Hematopoietic multipotent progenitor cell (in vitro differentiated cells): ENCODE measurements around the gene UBQLN3. TPM values are rescaled to one million over a fixed set of nuclear protein-coding genes. Genes with fewer than 3 reads are reported as not detected.

Experiments used
- DNase-seq, 3 donors: peaks; one replicate each; pipeline ENCODE4 v3.0.0-alpha.2; 2011 to 2015; ENCODE audit warnings: low read depth in 2 of 3, low spot score in 2 of 3
- total RNA-seq: library from RNA; depleted of rRNA; stranded (reverse); fragments of >200 nt; gene quantifications from one replicate; pipeline ENCODE4 v1.2.3, GENCODE V29; 2012

Gene UBQLN3
- total RNA-seq, 1 donor = 0.81 TPM

DNA sequence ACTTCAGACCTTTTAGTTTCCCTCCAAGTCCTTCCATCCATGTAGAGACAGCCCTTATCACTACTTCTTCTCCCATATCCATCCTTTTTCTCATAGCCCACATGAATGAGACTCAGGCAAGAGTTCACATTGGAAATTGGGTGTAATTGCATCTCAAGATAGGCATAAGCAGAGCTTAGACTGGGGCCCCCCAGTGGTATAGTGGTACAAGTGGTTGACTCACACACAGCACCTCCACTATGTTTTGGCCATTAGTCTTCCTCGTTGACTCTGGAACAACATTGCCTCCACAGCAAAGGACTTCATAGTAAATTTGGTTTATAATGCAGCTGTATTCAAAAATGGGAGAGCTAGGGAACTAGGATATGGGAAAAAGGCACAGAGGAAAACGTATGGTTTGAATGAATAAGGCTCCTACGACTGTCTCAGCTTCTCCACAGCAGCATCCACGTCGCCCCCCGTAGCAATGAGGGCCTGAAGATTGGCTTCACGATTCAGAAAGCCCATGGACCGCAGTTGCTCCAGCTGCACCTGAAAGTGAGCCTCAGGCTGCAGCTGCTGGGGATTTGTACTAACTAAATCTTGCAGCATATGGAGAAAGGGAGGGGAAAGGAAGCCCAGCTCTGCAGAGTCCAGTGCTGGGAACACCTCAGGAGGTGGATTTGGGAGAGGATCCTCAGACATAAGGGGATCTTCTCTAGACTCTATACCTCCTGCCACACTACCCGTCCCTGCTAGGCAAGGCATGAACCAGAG is 2.4 kb downstream of the UBQLN3 start:
- no peak for DNase-seq

DNA sequence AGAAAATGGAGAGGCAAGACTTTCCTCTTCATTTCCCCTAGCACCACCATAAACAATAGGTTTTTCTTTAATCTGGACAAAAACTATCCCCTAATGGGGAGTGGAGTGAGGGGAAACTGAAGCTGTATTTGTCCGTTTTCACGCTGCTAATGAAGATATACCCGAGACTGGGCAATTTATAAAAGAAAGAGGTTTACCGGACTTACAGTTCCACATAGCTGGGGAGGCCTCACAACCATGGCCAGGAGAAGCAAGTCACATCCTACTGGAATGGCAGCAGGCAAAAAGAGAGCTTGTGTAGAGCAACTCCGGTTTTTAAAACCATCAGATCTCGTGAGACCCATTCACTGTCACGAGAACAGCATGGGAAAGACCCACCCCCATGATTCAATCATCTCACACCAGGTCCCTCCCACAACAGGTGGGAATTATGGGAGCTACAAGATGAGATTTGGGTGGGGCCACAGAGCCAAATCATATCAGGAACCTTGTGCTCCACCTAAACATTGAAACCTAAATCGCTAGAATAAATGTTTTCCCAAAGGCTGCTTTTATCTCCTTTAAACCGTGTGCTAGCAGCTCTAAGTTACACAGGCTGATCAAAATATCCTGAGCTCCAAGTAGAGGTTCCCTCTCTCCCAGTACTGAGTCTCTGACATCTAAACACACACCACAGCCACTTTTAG is 4.3 kb downstream of the UBQLN3 start:
- DNase-seq = no peak

DNA sequence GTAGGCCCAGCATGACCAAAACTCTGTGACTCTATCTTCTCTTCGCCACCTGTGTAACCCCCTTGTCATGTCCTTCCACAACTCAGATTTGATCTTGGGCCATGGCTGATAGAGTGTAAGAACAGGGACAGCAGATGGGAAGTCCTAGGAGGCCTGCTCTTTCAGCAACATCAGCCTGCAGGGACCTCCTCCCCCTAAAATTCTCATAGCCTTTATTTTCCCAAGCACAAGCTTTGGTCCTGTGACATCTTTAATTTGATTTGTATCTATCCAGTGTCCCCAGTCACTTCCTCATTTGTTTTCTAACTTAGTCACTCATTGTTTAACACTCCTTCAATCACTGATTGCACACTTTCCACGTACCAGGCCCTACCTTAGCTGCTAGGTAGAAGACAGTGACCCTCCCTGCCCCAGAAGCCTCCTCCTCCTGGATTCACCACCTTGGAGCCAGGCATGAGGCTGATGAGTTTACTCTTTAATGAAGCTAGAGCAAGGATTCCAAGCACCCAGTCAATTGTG is 5.3 kb downstream of the UBQLN3 start:
- DNase-seq = no peak

DNA sequence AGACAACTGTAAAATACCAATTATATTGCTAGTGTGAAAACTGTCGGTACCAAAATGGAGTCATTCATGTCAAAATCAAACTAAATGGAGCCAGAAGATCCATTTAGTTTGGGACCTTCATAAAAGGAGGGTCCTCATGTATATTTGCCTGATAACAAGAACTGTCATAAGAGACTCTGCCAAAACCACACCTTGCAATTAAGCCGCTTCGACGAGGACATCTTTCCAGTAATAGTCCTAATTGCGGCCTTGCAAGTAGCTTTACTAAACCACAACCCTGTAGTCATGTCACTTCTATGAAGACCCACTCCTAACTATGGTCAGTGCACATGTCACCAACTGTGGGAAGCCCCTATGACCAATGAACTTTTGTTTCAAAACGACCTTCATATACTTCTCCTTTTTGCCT is 9.4 kb downstream of the UBQLN3 start:
- no peak for DNase-seq

DNA sequence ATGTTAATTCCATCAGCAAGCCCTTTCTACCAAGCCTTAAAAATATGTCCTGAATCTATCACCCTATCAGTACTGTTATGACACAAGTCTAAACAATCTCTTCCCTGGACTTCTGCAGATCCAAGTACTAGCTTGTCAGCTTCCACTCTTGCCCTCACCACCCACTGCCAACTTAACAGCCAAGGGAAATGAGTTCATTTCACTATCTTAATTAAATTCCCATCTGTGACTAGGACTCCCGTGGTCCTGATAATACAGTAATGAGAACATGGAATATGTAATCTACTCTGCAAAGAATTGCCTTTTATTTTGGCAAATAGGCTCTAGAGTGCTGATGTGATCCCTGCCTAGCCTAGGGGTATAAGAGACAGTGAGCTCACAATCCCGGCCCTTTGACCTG is 10.1 kb downstream of the UBQLN3 start:
- no peak for DNase-seq

DNA sequence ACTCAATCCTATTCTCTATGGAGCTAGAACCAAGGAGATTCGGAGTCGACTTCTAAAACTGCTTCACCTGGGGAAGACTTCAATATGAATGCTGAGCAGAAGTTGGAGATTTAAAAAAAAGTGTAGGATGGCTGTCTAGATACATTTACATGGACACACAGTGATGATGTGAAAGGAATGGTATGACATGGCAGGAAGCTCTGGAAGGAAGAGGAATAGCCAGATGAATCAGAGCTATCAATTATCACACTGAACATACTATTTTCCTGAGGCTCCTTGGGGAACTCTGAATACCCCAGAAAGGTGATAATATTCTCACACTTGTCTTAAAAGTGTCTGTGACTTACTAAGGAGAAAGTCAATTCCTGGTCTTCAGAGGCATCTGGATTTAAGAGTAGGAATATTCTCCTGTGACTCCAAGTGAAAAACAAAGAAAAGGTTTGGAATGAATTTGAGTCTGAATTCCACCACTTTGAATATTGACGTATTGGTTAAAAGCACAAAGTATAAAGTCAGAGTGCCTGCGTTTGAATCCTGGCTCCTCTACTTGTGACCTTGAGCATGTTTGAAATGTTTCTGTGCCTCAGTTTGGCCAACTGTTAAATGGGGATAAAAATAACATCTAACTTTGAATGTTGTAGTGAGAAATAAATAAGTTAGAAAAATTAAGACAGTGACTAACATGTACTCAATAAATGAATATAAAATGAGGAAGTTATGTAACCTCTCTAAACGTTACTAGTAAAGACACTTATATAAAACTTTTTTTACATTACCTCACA is 20.0 kb downstream of the UBQLN3 start:
- DNase-seq = no peak

DNA sequence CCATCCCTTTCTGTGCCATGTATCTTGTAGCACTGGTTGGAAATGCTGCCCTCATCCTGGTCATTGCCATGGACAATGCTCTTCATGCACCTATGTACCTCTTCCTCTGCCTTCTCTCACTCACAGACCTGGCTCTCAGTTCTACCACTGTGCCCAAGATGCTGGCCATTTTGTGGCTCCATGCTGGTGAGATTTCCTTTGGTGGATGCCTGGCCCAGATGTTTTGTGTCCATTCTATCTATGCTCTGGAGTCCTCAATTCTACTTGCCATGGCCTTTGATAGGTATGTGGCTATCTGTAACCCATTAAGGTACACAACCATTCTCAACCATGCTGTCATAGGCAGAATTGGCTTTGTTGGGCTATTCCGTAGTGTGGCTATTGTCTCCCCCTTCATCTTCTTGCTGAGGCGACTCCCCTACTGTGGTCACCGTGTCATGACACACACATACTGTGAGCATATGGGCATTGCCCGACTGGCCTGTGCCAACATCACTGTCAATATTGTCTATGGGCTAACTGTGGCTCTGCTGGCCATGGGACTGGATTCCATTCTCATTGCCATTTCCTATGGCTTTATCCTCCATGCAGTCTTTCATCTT is 20.9 kb downstream of the UBQLN3 start:
- DNase-seq = no peak

DNA sequence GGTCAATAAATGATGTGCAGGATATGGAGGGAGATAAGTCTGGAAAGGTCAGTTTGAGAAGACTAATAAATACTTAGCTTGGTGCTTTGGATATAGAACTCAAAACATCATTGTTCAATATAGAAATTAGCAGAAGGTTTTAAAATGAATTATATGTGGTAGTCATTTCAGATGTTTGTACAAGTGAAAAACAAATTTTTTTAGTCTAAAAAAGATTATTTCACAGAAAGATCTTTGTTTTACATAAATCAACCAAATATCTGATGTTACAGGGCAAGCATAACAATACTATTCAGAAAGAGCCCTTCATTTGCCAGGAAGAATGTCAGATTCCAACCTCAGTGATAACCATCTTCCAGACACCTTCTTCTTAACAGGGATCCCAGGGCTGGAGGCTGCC is 21.4 kb downstream of the UBQLN3 start, which contains the start of gene OR52D1:
TSS of gene OR52D1 (plus strand) at position 301 of the 400 bp plus-strand sequence. CDS start at position 323, 22 bp downstream.
- no peak for DNase-seq

DNA sequence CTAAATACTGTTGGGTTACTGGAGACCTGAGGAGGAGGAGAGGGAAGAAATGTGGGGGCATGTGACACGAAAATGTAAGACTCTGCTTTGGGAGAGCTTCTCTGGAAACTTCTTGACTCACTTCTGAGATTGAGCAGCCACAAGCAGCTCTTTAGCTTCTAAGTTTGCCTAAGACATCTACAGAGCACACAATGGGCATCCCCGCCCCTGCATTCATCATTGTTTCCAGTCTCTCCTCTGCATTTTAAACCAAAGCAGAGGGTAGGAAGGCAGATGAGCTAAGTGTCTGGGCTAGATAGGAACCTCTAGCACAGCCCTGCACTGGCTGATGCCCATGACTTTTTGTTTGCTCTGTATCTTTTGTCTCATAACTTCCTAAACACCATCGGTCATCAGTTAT is 23.3 kb downstream of the UBQLN3 start:
- DNase-seq = no peak

DNA sequence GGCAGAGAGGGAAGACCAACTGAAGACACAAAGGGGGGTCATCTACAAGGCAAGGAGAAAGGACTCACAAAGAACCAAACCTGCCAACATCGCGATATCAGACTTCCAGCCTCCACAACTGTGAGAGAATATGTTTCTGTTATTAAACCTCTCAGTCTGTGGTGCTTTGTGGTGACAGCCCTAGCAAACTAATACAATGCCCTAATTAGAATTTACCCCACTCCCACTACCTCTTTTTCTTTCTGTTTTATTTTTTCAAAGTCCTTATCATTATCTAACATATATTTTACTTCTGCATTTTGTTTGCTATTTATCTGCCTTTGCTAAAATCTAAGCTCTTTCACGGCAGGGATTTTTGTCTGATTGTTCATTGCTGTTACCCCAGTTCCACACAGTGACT is 23.8 kb downstream of the UBQLN3 start:
- peak in 2 of 3 donors; percentile 22 to 74 for DNase-seq

DNA sequence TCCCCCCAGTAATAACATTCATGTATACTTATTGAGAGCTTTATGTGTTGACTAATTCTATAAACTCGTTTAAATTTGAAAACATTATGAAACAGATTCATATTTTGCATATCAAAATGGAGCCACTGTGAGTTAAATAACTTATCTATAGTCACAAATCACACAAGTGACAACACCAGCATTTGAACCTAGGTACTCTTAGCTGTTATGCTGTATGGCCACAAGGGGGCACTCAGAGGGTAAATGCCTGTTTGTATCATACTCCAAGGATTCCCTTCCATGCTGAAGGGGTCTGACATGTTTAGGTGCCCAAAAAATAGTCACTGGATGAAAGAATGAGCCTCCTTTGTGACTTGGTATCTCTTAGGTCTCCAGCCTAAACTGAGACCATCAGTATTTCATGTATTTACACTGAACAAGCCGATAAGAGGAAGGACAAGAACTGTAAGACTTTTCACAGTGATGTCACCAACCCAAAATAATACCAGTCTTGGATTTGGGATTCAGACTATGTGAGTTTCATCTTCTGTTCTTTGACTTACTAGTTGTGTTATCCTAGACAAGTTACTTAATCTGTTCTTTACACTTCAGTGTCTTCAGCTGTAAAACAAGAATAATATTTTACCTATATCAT is 33.5 kb downstream of the UBQLN3 start:
- DNase-seq = peak; percentile 5 to 72 (median 40)

DNA sequence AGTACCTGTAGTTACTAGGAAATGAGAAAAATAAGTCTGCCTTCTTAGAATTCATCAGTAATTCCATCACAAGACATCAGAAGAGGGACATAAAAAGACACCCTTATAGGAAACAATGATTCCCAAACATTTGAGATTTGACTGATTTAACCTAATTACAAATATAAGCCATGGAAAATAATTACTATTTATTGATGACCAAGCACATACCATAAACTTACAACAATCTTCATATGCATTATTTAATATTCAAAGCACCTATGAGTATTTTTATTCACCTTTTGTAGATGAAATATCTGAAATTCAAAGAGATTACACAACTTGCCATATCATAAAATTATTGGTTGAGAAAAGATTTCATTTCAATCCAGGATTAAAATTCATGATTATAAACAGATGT is 35.8 kb downstream of the UBQLN3 start:
- DNase-seq = no peak

DNA sequence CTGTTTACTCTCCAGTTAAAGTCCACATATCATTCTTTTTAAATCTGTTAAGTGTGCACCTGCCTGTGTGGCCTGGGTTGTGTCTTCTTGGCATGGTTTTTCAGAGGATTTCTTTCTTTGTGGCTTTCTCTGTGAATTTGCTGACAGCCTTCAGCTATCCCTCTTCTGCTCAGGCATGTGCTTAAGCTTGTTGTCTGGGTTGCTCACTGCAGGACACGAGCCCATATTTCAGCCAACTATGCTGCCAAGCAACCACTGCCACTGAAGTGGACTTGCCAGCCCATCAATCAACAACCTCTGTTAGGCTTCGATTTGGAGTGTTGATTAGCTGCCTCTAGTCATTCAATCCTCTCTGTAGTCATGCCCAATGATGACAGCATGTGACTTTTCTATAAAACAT is 42.2 kb downstream of the UBQLN3 start:
- no peak for DNase-seq

DNA sequence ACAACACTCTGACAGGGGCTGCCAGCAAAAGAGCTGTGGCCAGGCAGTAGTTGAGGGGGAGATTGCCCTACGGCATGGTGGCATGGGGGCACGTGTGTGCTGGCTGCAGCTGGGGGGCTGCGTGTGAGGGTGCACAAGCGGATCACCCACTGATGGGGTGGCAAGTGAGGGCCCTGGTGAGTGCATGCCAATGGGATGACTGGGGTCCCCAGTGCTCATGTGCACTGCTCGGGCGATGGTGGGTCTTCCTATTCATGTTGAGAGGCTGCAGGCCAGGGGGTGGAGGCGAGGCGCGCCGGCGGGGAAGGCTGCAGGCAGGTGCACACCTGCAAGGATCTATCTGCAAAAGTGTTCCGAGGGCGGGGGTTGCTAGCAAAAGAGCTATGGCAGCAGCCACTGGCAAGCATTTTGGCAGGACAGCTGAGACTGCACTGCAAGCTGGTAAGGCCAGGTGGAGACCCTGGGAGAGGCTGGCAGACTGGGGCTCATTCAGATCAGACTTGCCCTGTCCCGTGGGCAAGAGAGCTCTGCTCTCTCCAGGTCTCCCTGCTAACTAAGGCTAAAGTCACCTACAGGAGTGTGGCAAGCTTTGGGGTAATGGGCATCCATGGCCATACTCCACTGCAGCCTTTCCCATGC is 48.7 kb downstream of the UBQLN3 start:
- DNase-seq = no peak

Other genes with a start within 250 kb of the UBQLN3 start
- under 0.01 TPM for gene HBE1, start 240.0 kb downstream of the UBQLN3 start, total RNA-seq
- 0.54 TPM for gene OR51B4, start 208.0 kb downstream of the UBQLN3 start, total RNA-seq
- 0.27 TPM for gene OR51B2, start 185.7 kb downstream of the UBQLN3 start, total RNA-seq
- gene OR51B5, start 166.4 kb downstream of the UBQLN3 start, total RNA-seq = 0.81 TPM
- gene OR51B6, start 158.4 kb downstream of the UBQLN3 start, total RNA-seq = not detected
- not detected for gene OR51M1, start 126.1 kb downstream of the UBQLN3 start, total RNA-seq
- gene OR51Q1, start 87.8 kb downstream of the UBQLN3 start, total RNA-seq = not detected
- gene OR51I1, start 68.4 kb downstream of the UBQLN3 start, total RNA-seq = 1.3 TPM
- under 0.01 TPM for gene OR51I2, start 60.6 kb downstream of the UBQLN3 start, total RNA-seq
- not detected for gene OR52D1, start 21.3 kb downstream of the UBQLN3 start, total RNA-seq
- gene UBQLNL, start 6.7 kb upstream of the UBQLN3 start, total RNA-seq = 0.81 TPM
- 4.3 TPM for gene OR52H1, start 38.6 kb upstream of the UBQLN3 start, total RNA-seq
- under 0.01 TPM for gene OR52B6, start 70.9 kb upstream of the UBQLN3 start, total RNA-seq
- gene TRIM6, start 86.7 kb upstream of the UBQLN3 start, total RNA-seq = 2.4 TPM
- 12.7 TPM for gene TRIM34, start 115.0 kb upstream of the UBQLN3 start, total RNA-seq
- 25.9 TPM for gene TRIM5, start 175.1 kb upstream of the UBQLN3 start, total RNA-seq
- gene TRIM22, start 179.8 kb upstream of the UBQLN3 start, total RNA-seq = 74.6 TPM
- 0.27 TPM for gene OR56B1, start 226.5 kb upstream of the UBQLN3 start, total RNA-seq
- 1.3 TPM for gene OR52N4, start 244.3 kb upstream of the UBQLN3 start, total RNA-seq